HepG2 (cell line): ENCODE results near the gene CFL1. TPM values are rescaled to one million over a fixed set of nuclear protein-coding genes. Genes with fewer than 3 reads are reported as not detected.

Experiments used
- ATAC-seq: fragments of 200-7000 bp; cut with Tn5 transposase; 3 replicates; pipeline ENCODE4 v1.9.1; 2020; ENCODE audit warnings: mild to moderate bottlenecking, moderate library complexity
- BruUV-seq: library from RNA; stranded (reverse); fragments of 400-500 nt; replicated peaks from 2 replicates; lab custom pipeline; 2021; lab: Mats Ljungman, UMichigan
- CTCF ChIA-PET: fragments of 300-600 bp; formaldehyde crosslinking; extraction: SDS; loops from one replicate; lab custom pipeline; 2021; ENCODE audit warnings: low total read pairs, inconsistent platforms, low intra/inter-chr PET ratio; lab: Yijun Ruan, JAX
- POLR2A ChIA-PET: fragments of 350-600 bp; sonication (Branson Sonifier 250); formaldehyde crosslinking; loops from one replicate; lab custom pipeline; 2020; ENCODE audit warnings: antibody characterized with exemption, inconsistent platforms; lab: Yijun Ruan, JAX
- DNase-seq: peaks from one replicate; pipeline ENCODE4 v3.0.0-alpha.2; 2015; ENCODE audit warnings: low spot score
- FAIRE-seq: peaks from 3 replicates; lab custom pipeline; 2011; peaks lifted over from hg19 to GRCh38; lab: Jason Lieb, UNC
- H2AFZ ChIP-seq: one replicate; pipeline ENCODE4 v1.6.1; 2011; ENCODE audit warnings: low read length, inconsistent platforms
- H3K27ac ChIP-seq: fragments of 300-600 bp; 3 replicates; pipeline ENCODE4 v1.8.0; 2011; ENCODE audit warnings: mixed run types, mild to moderate bottlenecking, mixed read lengths, low read length, inconsistent platforms; ENCODE audit not compliant: insufficient read depth; ENCODE audit errors: extremely low read length
- H3K27me3 ChIP-seq, 2 experiments: fragments of 200-600 bp in 1 of 2; 2 replicates in 1 of 2; 3 replicates in 1 of 2; pipeline versions ENCODE4 v1.6.0 to v1.8.0; 2011; ENCODE audit warnings: low read length in 2 of 2, mild to moderate bottlenecking in 2 of 2, moderate library complexity in 2 of 2, inconsistent platforms in 1 of 2; ENCODE audit not compliant: insufficient read depth in 2 of 2, control insufficient read depth in 1 of 2
- H3K36me3 ChIP-seq, 2 experiments: fragments of 200-600 bp in 1 of 2; replicated peaks in 1 of 2; 2 replicates in 1 of 2; 3 replicates in 1 of 2; pipeline versions ENCODE4 v1.5.1 to v1.8.0; 2011; ENCODE audit warnings: low read length in 2 of 2, inconsistent platforms in 1 of 2; ENCODE audit not compliant: insufficient read depth in 2 of 2, control insufficient read depth in 1 of 2
- H3K4me1 ChIP-seq: 2 replicates; pipeline ENCODE4 v1.5.1; 2012; ENCODE audit warnings: low read length, inconsistent platforms; ENCODE audit not compliant: insufficient read depth
- H3K4me2 ChIP-seq: 2 replicates; pipeline ENCODE4 v1.6.0; 2011; ENCODE audit warnings: low read depth, low read length, inconsistent platforms
- H3K4me3 ChIP-seq, 3 experiments: fragments of 200-600 bp in 1 of 3; sonication (generic), shearing (Covaris generic) in 1 of 3; replicated peaks in 1 of 3; 2 replicates each; pipeline ENCODE4 v1.5.1; 2011 to 2016; ENCODE audit warnings: low read length in 3 of 3, inconsistent platforms in 2 of 3, low read depth in 2 of 3, mild to moderate bottlenecking in 2 of 3, control low read depth in 1 of 3, mixed read lengths in 1 of 3; ENCODE audit not compliant: insufficient read depth in 1 of 3
- H3K79me2 ChIP-seq: one replicate; pipeline ENCODE4 v1.6.1; 2011; ENCODE audit warnings: low read length, inconsistent platforms; ENCODE audit not compliant: insufficient read depth
- H3K9ac ChIP-seq: 2 replicates; pipeline ENCODE4 v1.6.0; 2011; ENCODE audit warnings: mild to moderate bottlenecking, low read depth, low read length, inconsistent platforms; ENCODE audit not compliant: insufficient read depth
- H3K9me3 ChIP-seq: 2 replicates; pipeline ENCODE4 v1.5.1; 2012; ENCODE audit warnings: mild to moderate bottlenecking, low read length
- H4K20me1 ChIP-seq: 2 replicates; pipeline ENCODE4 v1.6.0; 2011; ENCODE audit warnings: inconsistent platforms, mild to moderate bottlenecking, low read length, moderate library complexity; ENCODE audit not compliant: insufficient read depth
- CCAR2 ChIP-seq: fragments of 200-400 bp; formaldehyde crosslinking; optimal IDR thresholded peaks from 2 replicates; pipeline ENCODE3; 2018; ENCODE audit warnings: low read depth, mild to moderate bottlenecking, low read length, moderate library complexity
- FOXK1 ChIP-seq: sonication (generic); formaldehyde crosslinking; IDR thresholded peaks from 2 replicates; pipeline ENCODE4 v1.4.0; 2020; ENCODE audit warnings: low read depth, missing genetic modification reagents, borderline replicate concordance
- GPN1 ChIP-seq: sonication (generic); formaldehyde crosslinking; IDR thresholded peaks from 2 replicates; pipeline ENCODE4 v1.5.1; 2020; ENCODE audit warnings: missing genetic modification reagents, borderline replicate concordance
- KAT2B ChIP-seq: fragments of 150-350 bp; IDR thresholded peaks from 2 replicates; pipeline ENCODE4 v1.6.1; 2014; ENCODE audit warnings: low read depth, low read length, borderline replicate concordance
- MTA1 ChIP-seq: sonication (generic); formaldehyde crosslinking; IDR thresholded peaks from 2 replicates; pipeline ENCODE4 v1.4.0; 2020; ENCODE audit warnings: missing genetic modification reagents, mild to moderate bottlenecking, borderline replicate concordance
- TOPORS ChIP-seq: sonication (generic); formaldehyde crosslinking; IDR thresholded peaks from 2 replicates; pipeline ENCODE4 v1.8.0; 2023; ENCODE audit warnings: mild to moderate bottlenecking, missing genetic modification reagents
- ZNF124 ChIP-seq: sonication (generic); formaldehyde crosslinking; IDR thresholded peaks from 2 replicates; pipeline ENCODE4 v1.4.0; 2020; ENCODE audit warnings: missing genetic modification reagents
- ZNF563 ChIP-seq: sonication (generic); formaldehyde crosslinking; IDR thresholded peaks from 2 replicates; pipeline ENCODE4 v1.8.0; 2022; ENCODE audit warnings: mild to moderate bottlenecking, moderate library complexity, missing genetic modification reagents
- ZNF605 ChIP-seq: sonication (generic); formaldehyde crosslinking; IDR thresholded peaks from 2 replicates; pipeline ENCODE4 v1.8.0; 2022; ENCODE audit warnings: mild to moderate bottlenecking, missing genetic modification reagents
- ZNF614 ChIP-seq: IDR thresholded peaks from 2 replicates; pipeline ENCODE4 v1.6.1; 2018; ENCODE audit warnings: missing biosample characterization, missing genetic modification reagents, inconsistent platforms, borderline replicate concordance
- ZNF737 ChIP-seq: sonication (generic); formaldehyde crosslinking; IDR thresholded peaks from 2 replicates; pipeline ENCODE4 v1.5.0; 2020; ENCODE audit warnings: missing genetic modification reagents, mild to moderate bottlenecking, borderline replicate concordance
- ZSCAN31 ChIP-seq: sonication (generic); formaldehyde crosslinking; IDR thresholded peaks from 2 replicates; pipeline ENCODE4 v1.5.0; 2020; ENCODE audit warnings: low read depth, mild to moderate bottlenecking, missing genetic modification reagents
- WGBS: methylation state at CpG from one replicate; pipeline ENCODE4 v1.1.6; 2017; ENCODE audit warnings: low lambda C conversion rate; 5-methylcytosine and 5-hydroxymethylcytosine counted together
- in situ Hi-C: cut with HindIII; loops from 2 replicates; pipeline ENCODE4 v1.10.0; 2017; ENCODE audit warnings: low pct_unique_long_range_greater_than_20kb; ENCODE audit not compliant: extremely low pct_ligation_motif_present
- intact Hi-C: fragments of 100-400 bp; cut with micrococcal nuclease; formaldehyde crosslinking; loops from one replicate; pipeline ENCODE4 v1.10.0; 2022; ENCODE audit not compliant: unreplicated experiment
- polyA plus RNA-seq, 8 experiments: library from polyadenylated mRNA; depleted of rRNA in 3 of 8; stranded (reverse) in 7 of 8; unstranded in 1 of 8; fragments of >200 nt; fragmentation: Illumina TruSeq in 4 of 8; extraction: Trizol in 4 of 8; gene quantifications; 2 replicates each; pipeline versions ENCODE4 v1.2.1 to v1.2.3, GENCODE V29; 2011 to 2016; ENCODE audit warnings: low read depth in 4 of 8, missing spikeins in 1 of 8, mixed read lengths in 1 of 8; ENCODE audit not compliant: insufficient read depth in 1 of 8
- total RNA-seq, 5 experiments: library from RNA; depleted of rRNA; stranded (reverse); fragments of >200 nt; fragmentation: Illumina TruSeq; extraction: Trizol; gene quantifications; 2 replicates each; pipeline ENCODE4 v1.2.3, GENCODE V29; 2016; ENCODE audit warnings: low read depth in 1 of 5
- TF ChIP-seq, protein P1 (sequence below): sonication (generic); formaldehyde crosslinking; IDR thresholded peaks from 2 replicates; pipeline ENCODE4 v1.8.1; 2023; ENCODE audit warnings: mild to moderate bottlenecking, moderate library complexity, missing genetic modification reagents
- TF ChIP-seq, protein P2 (sequence below): sonication (generic); formaldehyde crosslinking; IDR thresholded peaks from 2 replicates; pipeline ENCODE4 v1.5.0; 2020; ENCODE audit warnings: mild to moderate bottlenecking, missing genetic modification reagents
- TF ChIP-seq, protein P3 (sequence below): IDR thresholded peaks from 2 replicates; pipeline ENCODE4 v1.6.1; 2016; ENCODE audit warnings: missing genetic modification reagents, missing compliant biosample characterization

CFL1 gene
- total and polyA plus RNA-seq, 2 of the 13 experiments (the other 11 are each of a cell fraction or from before 2014, with no cell fraction given), result 379 to 383 TPM

DNA sequence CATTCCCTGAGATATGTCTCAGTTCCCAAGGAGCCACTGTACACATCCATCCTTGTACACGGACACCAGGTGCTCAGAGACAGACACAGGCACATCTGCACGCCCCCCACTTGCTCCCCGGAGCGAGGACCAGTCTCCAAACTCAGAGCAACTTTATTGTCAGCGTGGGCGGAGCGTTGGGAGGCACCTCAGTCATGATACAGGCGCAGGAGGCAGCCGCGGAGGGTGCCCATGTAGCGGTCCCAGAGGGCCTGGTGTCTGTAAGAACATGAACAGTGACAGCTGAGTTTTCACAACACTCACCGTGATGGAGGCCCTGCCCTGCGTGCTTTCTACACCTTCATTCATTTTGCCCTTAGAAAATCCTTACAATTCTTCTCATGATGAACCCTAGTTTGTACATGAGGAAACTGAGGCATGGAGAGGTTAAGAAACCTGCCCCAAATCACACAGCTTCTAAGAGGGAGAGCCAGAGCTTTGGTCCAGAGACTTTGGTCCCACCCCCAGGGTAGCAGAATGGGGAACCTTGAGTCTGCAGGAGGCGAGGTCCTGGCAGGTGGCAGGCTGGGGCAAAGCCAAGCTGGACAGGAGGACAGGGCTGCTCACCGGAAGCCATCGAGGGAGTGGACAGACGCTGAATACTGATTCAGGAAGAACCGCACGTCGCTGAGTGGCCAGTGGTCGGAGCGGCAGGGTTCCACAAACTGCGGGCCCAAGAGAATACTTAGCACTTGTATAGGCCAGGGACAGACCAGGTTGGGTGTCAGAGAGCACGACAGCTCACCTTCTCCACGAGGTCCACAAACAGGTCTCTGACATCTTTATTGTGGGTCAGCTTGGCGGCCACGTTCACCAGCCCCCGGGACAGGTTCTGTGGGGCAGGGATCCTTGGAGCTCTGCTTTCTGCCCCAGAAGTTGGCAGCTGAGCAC, 26.1 kb upstream of the CFL1 start (continued):
- TF ChIP-seq KAT2B (no peak), ZNF614 (no peak), CCAR2 (no peak), GPN1 (CRISPR knock-in tag) (no peak)

DNA sequence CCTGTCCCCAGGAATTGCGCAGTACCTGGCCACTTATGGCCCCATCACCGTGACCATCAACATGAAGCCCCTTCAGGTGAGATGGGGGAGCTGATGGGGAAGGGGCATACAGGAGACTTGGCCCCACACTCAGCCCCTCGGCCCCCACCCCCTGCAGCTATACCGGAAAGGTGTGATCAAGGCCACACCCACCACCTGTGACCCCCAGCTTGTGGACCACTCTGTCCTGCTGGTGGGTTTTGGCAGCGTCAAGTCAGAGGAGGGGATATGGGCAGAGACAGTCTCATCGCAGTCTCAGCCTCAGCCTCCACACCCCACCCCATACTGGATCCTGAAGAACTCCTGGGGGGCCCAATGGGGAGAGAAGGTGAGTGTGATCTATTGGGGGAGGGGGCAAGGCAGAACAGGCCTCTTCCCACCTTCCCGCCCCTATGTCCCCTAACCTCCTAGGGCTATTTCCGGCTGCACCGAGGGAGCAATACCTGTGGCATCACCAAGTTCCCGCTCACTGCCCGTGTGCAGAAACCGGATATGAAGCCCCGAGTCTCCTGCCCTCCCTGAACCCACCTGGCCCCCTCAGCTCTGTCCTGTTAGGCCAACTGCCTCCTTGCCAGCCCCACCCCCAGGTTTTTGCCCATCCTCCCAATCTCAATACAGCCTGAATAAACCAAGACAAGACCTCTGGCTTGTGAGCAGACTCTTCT, 25.2 kb upstream of the CFL1 start:
- no peak overlapping the region for H2AFZ ChIP-seq
- no peak overlapping the region for H3K4me3 ChIP-seq
- no peaks in the 10 kb centered on the region for H3K79me2 ChIP-seq
- no peak overlapping the region for H3K27ac ChIP-seq
- FAIRE-seq, result no peak
- CTCF ChIA-PET, result interaction anchor here (1.7 to 2.9 kb wide), 3 partner anchors 23 to 177 kb away, joined by 6 to 77 read pairs (median 7); partner anchors contain the start of gene MUS81
- no peak for ATAC-seq
- H3K9ac ChIP-seq, result no peak overlapping the region
- no peak overlapping the region for H3K4me2 ChIP-seq
- 94% methylated on average over 10 of the region's 13 CpGs for WGBS
- H3K36me3 ChIP-seq, result peaks cover 4 to 19% of the 10 kb centered on the region in 2 experiments; a peak in 4 of 5 replicates
- intact Hi-C loops, result no loop called here
- DNase-seq, result no peak
- no peaks in the 10 kb centered on the region; a peak in 1 of 5 replicates for H3K27me3 ChIP-seq
- no peaks in the 10 kb centered on the region for H3K9me3 ChIP-seq
- peaks cover 39% of the 10 kb centered on the region for H3K4me1 ChIP-seq
- POLR2A ChIA-PET, result no interaction called here
- no peaks in the 10 kb centered on the region for H4K20me1 ChIP-seq
- in situ Hi-C loops, result loop anchor here (5.0 kb wide), 1 partner anchor 104 kb away; no protein-coding TSS in a partner anchor
- no TSS peak for BruUV-seq
- TF ChIP-seq ZNF737 (CRISPR knock-in tag), result no peak
- TF ChIP-seq ZNF124, result no peak
- no peak for TF ChIP-seq TOPORS
- TF ChIP-seq MTA1 (CRISPR knock-in tag), result no peak
- no peak for TF ChIP-seq ZNF605 (CRISPR knock-in tag)
- no peak for TF ChIP-seq ZSCAN31
- TF ChIP-seq, protein P1, sequence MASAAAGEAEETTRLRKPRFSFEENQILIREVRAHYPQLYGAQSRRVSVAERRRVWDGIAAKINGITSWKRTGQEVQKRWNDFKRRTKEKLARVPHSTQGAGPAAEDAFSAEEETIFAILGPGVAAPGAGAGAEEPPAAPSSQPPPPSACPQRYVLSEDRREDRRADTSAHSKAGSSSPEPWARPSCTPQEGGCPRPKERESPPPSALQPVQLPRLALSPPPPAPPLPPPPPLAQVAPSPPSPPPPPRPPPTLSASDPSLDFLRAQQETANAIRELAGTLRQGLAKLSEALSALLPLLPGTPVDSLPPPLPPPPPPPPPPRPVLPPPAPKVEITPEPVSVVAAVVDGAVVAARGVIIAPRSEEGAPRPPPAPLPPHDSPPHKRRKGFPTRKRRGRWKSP (CRISPR knock-in tag), result no peak
- TF ChIP-seq, protein P2, sequence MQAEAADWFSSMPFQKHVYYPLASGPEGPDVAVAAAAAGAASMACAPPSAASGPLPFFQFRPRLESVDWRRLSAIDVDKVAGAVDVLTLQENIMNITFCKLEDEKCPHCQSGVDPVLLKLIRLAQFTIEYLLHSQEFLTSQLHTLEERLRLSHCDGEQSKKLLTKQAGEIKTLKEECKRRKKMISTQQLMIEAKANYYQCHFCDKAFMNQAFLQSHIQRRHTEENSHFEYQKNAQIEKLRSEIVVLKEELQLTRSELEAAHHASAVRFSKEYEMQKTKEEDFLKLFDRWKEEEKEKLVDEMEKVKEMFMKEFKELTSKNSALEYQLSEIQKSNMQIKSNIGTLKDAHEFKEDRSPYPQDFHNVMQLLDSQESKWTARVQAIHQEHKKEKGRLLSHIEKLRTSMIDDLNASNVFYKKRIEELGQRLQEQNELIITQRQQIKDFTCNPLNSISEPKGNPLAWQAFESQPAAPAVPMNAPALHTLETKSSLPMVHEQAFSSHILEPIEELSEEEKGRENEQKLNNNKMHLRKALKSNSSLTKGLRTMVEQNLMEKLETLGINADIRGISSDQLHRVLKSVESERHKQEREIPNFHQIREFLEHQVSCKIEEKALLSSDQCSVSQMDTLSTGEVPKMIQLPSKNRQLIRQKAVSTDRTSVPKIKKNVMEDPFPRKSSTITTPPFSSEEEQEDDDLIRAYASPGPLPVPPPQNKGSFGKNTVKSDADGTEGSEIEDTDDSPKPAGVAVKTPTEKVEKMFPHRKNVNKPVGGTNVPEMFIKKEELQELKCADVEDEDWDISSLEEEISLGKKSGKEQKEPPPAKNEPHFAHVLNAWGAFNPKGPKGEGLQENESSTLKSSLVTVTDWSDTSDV (CRISPR knock-in tag), result no peak
- TF ChIP-seq FOXK1 (CRISPR knock-in tag), result no peak
- TF ChIP-seq, protein P3, sequence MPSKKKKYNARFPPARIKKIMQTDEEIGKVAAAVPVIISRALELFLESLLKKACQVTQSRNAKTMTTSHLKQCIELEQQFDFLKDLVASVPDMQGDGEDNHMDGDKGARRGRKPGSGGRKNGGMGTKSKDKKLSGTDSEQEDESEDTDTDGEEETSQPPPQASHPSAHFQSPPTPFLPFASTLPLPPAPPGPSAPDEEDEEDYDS, result no peak
- no peak for TF ChIP-seq ZNF563 (CRISPR knock-in tag)
